HG03469 (cell line): Measurements from ENCODE around the gene FOXN1.

Source experiments
- ATAC-seq: cut with Tn5 transposase; IDR thresholded peaks from one replicate; pipeline ENCODE4 v1.9.1; 2021; ENCODE audit warnings: mild to moderate bottlenecking, moderate library complexity, moderate number of reproducible peaks; ENCODE audit not compliant: unreplicated experiment

The FOXN1 gene

GRCh38 chr17:28498652-28499363 is 7.3 kb upstream of the FOXN1 start:
- no peak for ATAC-seq

GRCh38 chr17:28499364-28499664 is 6.8 kb upstream of the FOXN1 start:
- no peak for ATAC-seq

GRCh38 chr17:28499684-28500357 is 6.3 kb upstream of the FOXN1 start:
- no peak for ATAC-seq

GRCh38 chr17:28500712-28501379 is 5.3 kb upstream of the FOXN1 start:
- no peak for ATAC-seq

- ATAC-seq, result no peak
Measured at GRCh38 chr17:28501421-28502284, 4.5 kb upstream of the FOXN1 start.

- ATAC-seq, result no peak
Measured at GRCh38 chr17:28503420-28503819, 2.7 kb upstream of the FOXN1 start.

GRCh38 chr17:28506763-28507487 is 777 bp downstream of the FOXN1 start:
- ATAC-seq, result no peak

- ATAC-seq, result no peak
Measured at GRCh38 chr17:28507567-28508203, 1.5 kb downstream of the FOXN1 start.

- ATAC-seq, result no peak
Measured at GRCh38 chr17:28508211-28508724, 2.1 kb downstream of the FOXN1 start.

- no peak for ATAC-seq
Measured at GRCh38 chr17:28509789-28510188, 3.6 kb downstream of the FOXN1 start.

- no peak for ATAC-seq
Measured at GRCh38 chr17:28511858-28512461, 5.8 kb downstream of the FOXN1 start.

GRCh38 chr17:28513476-28513875 is 7.3 kb downstream of the FOXN1 start:
- no peak for ATAC-seq

GRCh38 chr17:28514561-28515002 is 8.4 kb downstream of the FOXN1 start:
- ATAC-seq, result no peak

GRCh38 chr17:28515518-28515917 is 9.4 kb downstream of the FOXN1 start:
- ATAC-seq, result no peak

GRCh38 chr17:28518132-28518531 is 12.0 kb downstream of the FOXN1 start:
- ATAC-seq, result no peak

GRCh38 chr17:28518578-28518977 is 12.4 kb downstream of the FOXN1 start:
- no peak for ATAC-seq

- no peak for ATAC-seq
Measured at GRCh38 chr17:28519236-28519635, 13.1 kb downstream of the FOXN1 start.

- no peak for ATAC-seq
Measured at GRCh38 chr17:28520687-28521086, 14.5 kb downstream of the FOXN1 start.

- no peak for ATAC-seq
Measured at GRCh38 chr17:28521311-28522085, 15.3 kb downstream of the FOXN1 start.
